RWPE1 (cell line): Measurements from ENCODE around the gene KMT5B.

Experiments
- CTCF ChIA-PET: fragments of 350-600 bp; sonication (Branson Sonifier 250); formaldehyde crosslinking; extraction: SDS; loops from one replicate; lab custom pipeline; 2021; lab: Yijun Ruan, JAX
- POLR2A ChIA-PET: fragments of 400-600 bp; formaldehyde crosslinking; extraction: SDS; loops from one replicate; lab custom pipeline; 2020; ENCODE audit warnings: antibody characterized with exemption; ENCODE audit not compliant: low non-redundant PET; lab: Yijun Ruan, JAX
- DNase-seq: peaks from one replicate; pipeline ENCODE4 v3.0.0; 2012; ENCODE audit warnings: low spot score
- H3K27ac ChIP-seq: fragments of 450-650 bp; 2 replicates; pipeline ENCODE4 v1.5.1; 2017
- TF ChIP-seq, protein P1 (sequence below): fragments of 450-650 bp; conservative IDR thresholded peaks from 2 replicates; pipeline ENCODE4 v1.5.1; 2017; ENCODE audit warnings: low read depth, mild to moderate bottlenecking

KMT5B gene

DNA sequence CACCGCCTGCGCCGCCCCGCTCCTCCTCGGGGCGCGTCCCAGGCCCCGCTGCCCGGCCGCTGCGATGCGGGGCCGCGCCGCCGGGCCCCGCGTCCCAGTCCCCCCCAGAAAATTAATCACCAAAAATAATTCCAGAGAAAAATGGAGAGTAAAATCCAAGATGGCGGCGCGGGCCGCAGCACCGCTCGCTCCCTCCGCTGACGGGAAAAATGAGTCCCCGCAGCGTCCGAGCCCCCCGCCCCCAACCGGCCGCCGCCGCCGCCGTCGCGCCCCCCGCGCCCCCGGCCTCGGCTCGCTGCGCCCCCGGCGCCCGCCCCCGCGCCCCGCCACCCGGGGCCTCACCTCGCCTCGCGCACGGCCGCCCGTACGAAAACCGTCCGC lies at the start of gene KMT5B:
KMT5B (minus strand) TSS at position 162 of the 381 bp plus-strand sequence. CDS start 23,220 bp downstream, outside the sequence.
- H3K27ac ChIP-seq: peak within 1 kb of the TSS; percentile 98
- TF ChIP-seq, protein P1, sequence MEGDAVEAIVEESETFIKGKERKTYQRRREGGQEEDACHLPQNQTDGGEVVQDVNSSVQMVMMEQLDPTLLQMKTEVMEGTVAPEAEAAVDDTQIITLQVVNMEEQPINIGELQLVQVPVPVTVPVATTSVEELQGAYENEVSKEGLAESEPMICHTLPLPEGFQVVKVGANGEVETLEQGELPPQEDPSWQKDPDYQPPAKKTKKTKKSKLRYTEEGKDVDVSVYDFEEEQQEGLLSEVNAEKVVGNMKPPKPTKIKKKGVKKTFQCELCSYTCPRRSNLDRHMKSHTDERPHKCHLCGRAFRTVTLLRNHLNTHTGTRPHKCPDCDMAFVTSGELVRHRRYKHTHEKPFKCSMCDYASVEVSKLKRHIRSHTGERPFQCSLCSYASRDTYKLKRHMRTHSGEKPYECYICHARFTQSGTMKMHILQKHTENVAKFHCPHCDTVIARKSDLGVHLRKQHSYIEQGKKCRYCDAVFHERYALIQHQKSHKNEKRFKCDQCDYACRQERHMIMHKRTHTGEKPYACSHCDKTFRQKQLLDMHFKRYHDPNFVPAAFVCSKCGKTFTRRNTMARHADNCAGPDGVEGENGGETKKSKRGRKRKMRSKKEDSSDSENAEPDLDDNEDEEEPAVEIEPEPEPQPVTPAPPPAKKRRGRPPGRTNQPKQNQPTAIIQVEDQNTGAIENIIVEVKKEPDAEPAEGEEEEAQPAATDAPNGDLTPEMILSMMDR: no peak
- POLR2A ChIA-PET: no interaction called here
- DNase-seq: peak; percentile 23
- CTCF ChIA-PET: interaction anchor here (0.5 kb wide), 1 partner anchor 20 kb away, joined by 3 read pairs; no protein-coding TSS in a partner anchor

- CTCF ChIA-PET: interaction anchor here (0.9 kb wide), 1 partner anchor 35 kb away, joined by 3 read pairs; no protein-coding TSS in a partner anchor
- DNase-seq: no peak
- H3K27ac ChIP-seq: no peak overlapping the region; the same call in 1 of the 2 replicates
- POLR2A ChIA-PET: no interaction called here
- TF ChIP-seq, protein P1: no peak
Measured at GRCh38 chr11:68262544-68262827, 49.4 kb upstream of the KMT5B start.

DNA sequence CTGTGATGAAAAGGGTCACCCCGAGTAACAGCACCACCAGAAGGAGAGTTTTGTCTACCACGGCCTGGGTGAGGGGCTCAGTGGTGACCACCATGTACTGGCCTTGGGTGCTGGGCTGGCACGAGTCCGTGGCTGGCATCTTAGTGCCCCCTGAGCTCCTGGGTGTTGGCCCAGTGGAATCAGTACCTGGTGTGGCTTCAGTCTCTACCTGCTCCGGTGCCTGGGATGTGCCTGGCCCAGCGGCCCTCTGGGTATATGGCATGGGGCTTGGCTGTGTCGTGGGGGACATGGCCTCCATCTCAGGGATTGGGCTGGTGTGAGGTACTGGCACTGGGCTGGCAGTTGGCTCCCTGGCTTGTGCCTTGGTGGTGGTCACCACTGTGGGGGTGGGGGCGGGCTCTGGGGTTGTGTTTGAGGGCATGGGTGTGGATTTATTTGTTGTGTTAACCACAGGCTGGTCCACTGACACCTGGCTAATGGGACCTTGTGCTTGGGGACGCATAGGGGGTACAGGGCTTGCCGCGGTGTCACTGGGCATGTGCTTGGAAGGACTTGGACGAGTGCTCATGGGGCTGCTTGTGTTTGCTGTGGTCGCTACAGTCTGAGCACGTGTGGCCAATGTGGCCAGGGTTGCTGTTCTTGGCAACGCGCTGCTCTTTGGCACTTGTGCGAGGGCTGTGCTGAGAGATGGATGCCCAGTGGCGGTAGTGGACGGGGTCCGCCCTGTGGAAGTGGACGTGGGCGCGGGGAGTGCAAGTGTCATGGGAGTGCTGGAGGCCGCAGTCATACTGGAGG lies 48.9 kb upstream of the KMT5B start:
- POLR2A ChIA-PET: no interaction called here
- TF ChIP-seq, protein P1: no peak
- DNase-seq: no peak
- CTCF ChIA-PET: interaction anchor here (0.6 to 0.9 kb wide), 2 partner anchors 16 to 35 kb away, joined by 3 read pairs; no protein-coding TSS in a partner anchor
- peak overlapping the region; percentile 15 for H3K27ac ChIP-seq

GRCh38 chr11:68261006-68261405 lies 47.9 kb upstream of the KMT5B start:
- ChIA-PET CTCF (interaction anchor here (0.6 kb wide), 1 partner anchor 17 kb away, joined by 3 read pairs; no protein-coding TSS in a partner anchor), POLR2A (no interaction called here)
- TF ChIP-seq, protein P1: no peak
- peak overlapping the region; percentile 15 for H3K27ac ChIP-seq
- DNase-seq: no peak

- no peak for DNase-seq
- ChIA-PET POLR2A (no interaction called here), CTCF (interaction anchor here (3.6 kb wide), 1 partner anchor 11 kb away, joined by 15 read pairs; the partner anchor contains the start of gene C11orf24)
- TF ChIP-seq, protein P1: no peak
- peak overlapping the region; percentile 15 for H3K27ac ChIP-seq
Measured at GRCh38 chr11:68260484-68260883, 47.4 kb upstream of the KMT5B start.

DNA sequence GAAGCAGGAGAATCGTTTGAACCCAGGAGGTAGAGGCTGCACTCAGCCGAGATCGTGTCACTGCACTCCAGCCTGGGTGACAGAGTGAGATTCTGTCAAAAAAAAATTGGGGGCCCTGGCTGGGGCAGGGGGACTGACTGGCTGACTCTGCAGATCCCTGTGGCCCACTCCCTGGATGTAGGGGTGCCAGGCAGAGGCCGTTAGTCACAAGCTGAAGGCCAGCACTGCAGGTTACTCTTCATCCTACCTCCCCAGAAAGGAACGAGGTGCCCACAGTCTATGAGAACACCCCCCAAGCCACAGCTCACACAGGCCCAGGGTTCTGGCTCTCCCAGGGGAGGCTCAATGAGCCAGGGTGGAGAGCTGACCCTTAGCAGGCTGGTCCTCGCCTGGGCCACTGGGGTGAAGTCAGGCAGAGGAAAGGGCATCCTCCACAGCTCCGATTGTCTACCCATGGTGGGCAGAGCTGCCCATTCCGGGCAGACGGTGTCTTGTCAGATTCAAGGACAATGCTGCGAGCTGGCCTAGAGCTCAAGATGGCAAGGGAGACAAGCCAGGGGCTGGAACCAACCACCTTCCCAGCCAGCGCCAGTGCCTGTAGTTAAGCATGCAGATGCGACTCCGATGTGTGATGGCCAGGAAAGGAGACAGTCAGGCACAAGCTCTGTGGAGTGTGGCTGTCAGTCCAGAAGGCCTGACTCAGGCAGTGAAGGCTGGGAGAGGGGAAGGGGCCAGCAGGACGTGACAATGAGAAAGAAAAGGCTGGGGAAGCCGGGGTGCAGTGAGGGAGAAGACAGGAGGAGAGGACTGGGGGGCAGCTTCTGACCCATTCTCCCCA lies 46.2 kb upstream of the KMT5B start:
- H3K27ac ChIP-seq: peak overlapping the region; percentile 15
- ChIA-PET CTCF (interaction anchor here (0.6 to 4.1 kb wide), 5 partner anchors 12 to 831 kb away, joined by 3 to 58 read pairs (median 5); partner anchors contain the start of genes C11orf24 and RPS6KB2), POLR2A (no interaction called here)
- DNase-seq: no peak
- TF ChIP-seq, protein P1: no peak
